NCI-H460 (cell line): Measurements from ENCODE around the gene LDLRAD4. TPM values are rescaled to one million over a fixed set of nuclear protein-coding genes. Genes with fewer than 3 reads are reported as not detected.

Experiments used
- DNase-seq: peaks from one replicate; pipeline ENCODE4 v3.0.0-alpha.2; 2016; ENCODE audit warnings: low read depth; ENCODE audit errors: extremely low read depth
- total RNA-seq: library from RNA; depleted of rRNA; stranded (reverse); fragments of >200 nt; shearing (Covaris generic); gene quantifications from 2 replicates; pipeline ENCODE4 v1.2.3, GENCODE V29; 2014

The LDLRAD4 gene
- total RNA-seq, 1 experiment from 2014 or later, result not detected

DNA sequence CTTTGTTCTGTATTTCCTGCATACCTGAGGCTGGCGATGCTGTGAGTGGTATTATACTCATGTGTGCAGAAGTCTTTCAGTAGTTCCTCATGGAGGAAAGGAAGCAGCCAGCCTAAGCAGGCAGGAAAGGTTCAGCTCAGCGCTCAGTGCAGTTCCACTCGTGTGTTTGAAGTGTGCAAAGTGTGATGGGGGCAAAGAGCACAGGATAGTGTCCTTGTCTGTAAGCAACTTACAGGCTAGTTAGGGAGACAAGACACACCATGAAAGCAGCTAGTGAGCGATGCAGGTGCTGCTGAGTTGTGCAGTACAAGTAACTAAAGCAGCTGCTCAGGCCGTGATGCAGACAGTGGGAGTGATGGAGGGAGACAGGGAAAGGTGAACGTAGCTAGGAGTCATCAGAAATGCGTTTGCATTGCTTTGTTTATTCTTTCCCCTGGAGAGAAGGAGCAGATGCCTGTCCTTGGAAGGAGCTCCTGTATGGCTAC lies 146.2 kb downstream of the LDLRAD4 start:
- no peak for DNase-seq

DNA sequence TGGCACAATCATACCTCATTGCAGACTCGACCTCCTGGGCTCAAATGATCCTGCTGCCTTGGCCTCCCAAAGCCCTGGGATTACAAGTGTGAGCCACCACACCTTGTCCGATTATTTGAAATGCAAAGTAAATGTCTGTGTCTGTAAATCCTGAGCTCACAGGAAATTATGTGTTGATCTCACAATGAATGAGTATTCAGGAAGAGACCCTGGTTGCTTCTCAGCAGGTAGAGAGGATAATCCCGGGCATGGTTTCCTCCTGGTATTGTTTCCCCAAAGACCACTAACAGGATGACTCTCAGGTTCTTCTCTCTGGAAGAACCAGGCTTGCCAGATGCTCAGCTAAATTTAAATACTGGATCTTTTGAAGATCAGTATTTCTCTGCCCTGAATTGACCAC lies 147.6 kb downstream of the LDLRAD4 start:
- no peak for DNase-seq

DNA sequence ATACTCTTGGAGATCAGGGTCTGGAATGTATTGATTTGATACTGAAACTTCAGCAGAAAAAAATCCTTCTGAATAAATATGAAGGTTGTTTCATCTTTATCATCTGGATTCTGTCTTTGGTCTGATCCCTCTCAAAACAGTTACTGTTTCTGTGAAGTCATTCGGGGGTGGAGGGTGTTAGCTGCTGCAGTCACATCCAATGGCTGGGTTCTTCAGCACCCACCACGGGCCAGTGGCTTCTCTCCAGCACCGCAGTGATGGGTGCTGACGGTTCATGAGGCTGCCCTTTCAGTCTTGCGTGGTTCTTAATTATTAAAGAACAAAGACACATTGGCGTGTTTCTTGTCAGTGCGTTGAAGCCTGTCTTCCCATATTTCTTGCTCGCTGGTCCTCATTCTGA lies 148.0 kb downstream of the LDLRAD4 start:
- no peak for DNase-seq

DNA sequence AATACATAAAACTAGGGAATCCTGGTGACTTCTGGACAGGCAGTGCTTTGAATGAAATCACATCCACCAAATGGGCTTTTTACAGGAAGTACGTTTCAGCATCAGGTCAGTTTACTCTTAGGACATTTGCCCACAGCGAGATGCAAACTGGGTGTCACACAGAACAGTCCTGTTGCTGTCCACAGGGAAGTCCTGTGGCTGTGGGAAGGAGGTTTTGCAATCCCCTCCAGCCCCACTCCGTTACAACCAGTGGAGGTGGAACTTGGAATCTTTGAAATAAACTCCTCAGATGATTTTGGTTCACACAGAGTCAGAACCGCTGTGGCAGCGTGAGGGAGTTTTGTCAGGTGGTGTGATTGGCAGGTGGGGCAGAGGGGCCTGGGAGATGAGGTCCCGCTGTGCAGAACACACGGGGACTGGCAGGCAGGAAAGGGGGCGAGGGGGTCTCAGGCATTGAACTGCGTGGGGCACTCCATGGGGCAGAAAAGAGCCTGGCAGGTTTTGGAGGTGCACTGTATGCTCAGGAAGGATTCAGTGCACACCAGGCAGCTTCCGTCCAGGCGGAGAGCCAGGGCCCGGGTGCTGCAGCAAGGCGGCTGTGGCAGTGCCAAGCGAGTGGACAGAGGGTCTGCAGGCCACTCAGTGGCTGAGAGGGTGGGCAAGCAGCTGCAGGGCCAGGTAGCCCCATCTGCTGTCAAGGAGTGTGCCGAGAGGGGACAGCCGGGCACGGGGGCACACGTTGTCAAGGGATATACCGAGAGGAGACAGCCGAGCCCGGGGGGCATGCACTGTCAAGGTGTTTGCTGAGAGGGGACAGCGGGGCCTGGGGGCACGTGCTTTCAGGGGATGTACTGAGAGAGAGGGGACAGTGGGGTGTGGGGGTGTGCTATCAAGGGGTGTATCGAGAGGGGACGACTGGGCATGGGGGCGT lies 148.7 kb downstream of the LDLRAD4 start:
- DNase-seq, result no peak

DNA sequence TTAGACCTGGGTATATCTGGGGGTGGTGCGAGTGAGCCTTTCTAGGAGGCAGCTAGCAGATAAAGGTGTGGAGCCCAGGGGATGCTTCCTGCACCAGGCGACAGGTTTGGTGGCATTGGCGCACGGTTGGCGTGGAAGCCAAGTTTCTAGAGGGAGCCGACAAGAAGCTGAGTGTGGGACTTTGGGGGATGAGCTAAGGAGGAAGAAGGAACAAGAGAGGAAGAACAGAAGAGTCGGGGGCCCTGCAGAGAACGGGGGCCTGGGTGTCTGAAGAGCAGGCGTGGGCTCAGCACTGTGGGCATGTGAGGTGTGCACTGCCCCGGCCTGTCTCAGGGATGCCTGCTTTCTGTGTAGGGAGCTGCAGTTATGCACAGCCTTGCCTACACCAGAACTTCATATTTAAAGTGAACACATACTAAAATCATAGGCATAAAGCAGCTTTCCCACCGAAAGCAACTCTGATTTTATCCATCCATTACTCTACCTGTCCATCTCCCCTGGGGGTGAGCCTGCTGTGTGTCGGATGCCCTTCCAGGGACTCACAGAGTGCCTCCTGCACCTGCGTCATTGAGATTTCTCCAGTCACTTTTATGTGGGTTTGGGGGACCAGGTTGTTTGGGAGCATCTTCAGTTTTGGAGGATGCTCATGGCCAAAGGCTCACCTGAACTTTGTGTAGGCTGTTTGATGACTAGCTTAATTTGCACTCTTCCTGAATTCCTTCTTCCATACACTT lies 149.7 kb downstream of the LDLRAD4 start:
- DNase-seq, result no peak

DNA sequence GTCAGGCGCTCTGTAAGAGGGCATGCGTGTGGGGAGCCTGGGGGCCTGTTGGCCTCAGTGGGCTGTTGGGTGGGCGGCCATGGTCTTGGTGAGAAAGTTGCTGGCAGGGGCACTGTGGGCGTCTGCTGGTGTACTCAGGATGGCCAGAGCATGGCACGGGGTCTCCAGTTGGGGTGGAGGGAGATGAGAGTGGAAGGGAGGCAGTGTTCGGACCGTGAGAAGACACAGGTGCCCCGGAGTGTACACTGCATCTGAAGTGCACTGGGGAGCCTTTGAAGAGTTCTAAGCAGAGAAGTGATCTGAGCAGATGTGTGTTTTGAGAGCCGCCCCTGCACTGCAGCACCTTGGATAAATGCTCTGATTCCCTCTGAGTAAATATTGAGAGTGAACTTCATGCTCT lies 150.8 kb downstream of the LDLRAD4 start:
- no peak for DNase-seq

DNA sequence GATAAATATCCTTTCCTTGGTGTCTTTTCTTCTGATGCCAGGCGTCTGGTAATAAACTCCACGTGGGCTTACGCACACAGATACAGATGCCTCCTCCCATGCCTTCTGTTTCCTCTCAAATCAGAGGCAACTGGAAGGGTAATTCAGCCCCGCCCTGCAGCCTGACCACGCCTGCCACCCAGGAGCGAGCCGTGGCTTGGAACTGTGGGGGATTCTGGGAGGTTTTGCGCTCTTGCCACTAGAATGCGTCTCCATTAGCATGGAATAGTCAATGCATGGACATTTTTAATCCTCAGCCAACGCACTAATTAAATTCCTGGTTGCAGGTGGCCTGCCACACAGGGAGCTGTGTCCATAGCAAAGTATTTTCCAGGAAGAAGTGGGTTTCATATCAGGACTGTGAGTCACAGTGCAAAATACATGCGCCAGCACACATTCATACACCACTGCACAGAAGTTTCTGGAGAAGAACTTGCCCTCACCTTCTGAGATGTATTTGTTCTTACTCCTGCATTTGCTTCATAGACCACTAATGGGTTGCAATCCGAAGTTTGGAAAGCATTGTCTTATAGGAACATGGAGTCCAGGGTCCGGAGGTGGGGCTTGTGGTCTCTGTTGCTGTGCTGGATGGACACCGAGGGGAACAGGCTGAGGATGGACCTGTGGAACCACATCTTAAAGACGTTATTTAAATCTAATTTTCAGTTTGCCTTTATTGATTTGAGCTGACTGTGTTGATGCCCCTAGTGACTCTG lies 151.4 kb downstream of the LDLRAD4 start:
- no peak for DNase-seq

DNA sequence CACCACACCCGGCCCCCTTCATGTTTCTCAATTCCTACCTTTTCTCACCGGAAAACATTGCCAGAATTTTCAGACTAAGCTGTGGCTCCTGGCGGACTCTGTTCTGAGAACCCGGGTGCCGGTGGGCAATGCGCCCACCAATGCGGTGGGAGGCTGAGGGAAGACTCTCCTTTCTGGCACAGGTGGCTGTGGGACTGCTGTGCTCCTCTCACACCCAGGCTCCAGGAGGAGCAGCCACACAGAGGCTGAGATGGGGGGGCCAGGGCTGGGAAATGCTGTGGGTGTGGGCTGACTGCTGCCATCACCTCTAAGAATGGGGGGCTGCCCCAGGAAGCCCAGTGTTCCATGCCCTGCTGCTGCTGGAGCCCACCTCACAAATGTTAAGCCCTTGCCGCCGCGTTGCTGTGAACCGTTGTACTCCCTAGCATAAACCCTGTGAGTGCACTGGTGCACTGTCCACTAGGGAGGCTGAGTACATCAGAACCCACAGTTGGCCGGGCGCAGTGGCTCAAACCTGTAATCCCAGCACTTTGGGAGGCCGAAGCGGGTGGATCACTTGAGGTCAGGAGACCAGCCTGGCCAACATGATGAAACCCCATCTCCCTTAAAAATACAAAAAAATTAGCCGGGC lies 152.6 kb downstream of the LDLRAD4 start:
- no peak for DNase-seq

DNA sequence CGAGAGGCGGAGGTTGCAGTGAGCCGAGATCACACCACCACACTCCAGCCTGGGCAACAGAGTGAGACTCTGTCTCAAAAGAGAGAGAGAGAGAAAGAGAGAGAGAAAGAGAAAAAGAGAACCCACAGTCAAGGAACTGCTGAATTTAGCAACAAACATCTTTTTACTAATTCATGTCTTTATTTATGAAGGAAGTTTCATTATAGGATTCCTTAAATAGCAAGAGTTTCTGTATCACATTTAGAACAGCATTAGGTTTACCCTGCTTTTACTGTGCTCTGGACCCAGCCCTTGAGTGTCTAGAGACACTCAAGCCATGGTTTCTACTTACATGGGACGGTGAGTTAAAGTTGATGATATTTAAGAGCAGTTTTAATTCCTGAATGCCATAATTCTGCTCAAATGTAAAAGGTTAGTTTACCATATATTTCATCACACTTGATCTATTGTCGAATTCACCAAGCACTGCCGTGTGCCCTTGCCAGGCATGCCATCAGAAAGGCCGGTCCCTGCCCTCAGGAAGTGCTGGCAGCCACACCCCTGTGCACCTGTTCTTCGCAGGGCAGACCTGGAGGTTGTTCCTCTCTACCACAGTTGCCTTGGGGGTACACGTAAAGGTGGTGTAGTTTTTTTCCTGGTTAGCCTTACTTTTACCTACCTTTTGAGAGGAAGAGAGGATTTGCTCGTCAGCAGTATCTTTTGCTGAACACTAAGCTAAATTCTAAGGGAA lies 153.3 kb downstream of the LDLRAD4 start:
- DNase-seq, result no peak

DNA sequence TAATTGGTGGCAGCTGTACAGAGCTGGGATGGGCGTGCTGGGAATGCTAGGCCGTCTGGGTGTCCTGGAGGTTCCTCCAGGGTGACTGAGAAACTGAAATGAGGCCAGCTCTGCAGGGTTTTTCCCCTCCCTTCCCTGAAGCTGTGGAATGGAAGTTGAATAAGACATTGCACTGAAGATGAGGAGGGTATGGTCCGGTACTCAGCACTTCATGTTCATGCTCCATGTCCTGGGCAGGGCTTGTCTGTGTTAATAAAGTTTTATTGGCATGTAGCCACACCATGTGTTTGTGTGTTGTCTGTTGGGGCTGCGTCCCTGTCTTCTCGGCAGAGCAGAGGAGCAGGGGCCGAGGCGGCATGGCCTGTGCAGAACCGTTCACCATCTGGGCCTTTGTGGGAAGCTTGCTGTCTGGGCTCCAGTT lies 154.0 kb downstream of the LDLRAD4 start:
- DNase-seq, result no peak

DNA sequence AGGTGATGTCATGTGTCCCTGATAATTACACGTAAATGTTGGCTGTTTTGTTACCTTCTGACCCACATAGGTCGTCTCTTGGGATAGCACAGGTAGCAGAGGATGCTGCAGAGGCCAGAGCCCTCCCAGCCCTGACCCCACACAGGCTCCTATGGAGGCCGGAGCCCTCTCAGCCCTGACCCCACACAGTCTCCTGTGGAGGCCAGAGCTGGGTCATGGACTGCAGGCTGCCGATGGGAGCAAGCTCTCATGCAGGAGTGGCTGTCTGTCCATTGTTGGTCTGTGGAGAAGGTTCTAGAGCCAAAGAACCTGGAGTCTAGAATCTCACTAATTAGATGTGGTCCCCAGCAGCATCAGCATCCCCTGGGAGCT lies 155.5 kb downstream of the LDLRAD4 start:
- DNase-seq, result no peak

DNA sequence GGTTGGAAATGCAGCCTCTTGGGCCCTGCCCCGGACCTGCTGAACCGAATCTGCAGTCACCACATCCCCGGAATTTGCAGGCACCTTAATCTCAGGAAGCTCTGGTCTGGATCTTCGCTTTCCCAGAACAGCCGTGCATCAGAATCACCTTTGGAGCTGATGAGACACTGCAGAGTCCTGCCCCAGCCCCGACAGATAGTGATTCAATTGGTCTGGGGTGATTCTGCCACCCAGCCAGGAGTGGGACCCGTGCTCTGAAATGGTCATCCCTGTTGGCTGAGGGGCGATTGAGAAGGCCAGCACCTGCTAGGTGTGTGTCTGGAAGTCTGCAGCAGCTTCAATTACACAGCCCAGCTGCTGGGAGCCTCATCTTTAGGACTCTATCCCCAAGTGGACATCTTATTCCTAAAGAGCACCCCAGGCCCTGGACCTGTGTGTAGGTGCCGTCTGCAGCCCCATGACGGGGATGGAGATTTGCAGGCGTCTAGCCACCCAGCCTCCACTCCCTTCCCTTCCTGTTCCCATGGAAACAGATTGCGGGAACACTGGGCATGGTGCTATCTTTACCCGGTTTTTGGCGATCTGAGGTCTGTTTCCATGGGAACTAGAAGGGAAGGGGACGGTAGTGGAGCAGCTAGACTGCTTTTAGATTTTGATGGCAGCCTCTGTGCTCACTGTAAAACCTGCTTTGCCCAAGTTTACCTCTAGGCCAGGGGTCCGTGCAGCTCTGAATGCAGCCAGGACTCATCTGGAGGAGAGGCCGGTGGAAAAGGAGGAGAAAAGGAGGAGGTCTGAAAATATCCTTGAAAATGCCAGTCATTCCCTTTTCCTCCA lies 156.1 kb downstream of the LDLRAD4 start:
- no peak for DNase-seq

DNA sequence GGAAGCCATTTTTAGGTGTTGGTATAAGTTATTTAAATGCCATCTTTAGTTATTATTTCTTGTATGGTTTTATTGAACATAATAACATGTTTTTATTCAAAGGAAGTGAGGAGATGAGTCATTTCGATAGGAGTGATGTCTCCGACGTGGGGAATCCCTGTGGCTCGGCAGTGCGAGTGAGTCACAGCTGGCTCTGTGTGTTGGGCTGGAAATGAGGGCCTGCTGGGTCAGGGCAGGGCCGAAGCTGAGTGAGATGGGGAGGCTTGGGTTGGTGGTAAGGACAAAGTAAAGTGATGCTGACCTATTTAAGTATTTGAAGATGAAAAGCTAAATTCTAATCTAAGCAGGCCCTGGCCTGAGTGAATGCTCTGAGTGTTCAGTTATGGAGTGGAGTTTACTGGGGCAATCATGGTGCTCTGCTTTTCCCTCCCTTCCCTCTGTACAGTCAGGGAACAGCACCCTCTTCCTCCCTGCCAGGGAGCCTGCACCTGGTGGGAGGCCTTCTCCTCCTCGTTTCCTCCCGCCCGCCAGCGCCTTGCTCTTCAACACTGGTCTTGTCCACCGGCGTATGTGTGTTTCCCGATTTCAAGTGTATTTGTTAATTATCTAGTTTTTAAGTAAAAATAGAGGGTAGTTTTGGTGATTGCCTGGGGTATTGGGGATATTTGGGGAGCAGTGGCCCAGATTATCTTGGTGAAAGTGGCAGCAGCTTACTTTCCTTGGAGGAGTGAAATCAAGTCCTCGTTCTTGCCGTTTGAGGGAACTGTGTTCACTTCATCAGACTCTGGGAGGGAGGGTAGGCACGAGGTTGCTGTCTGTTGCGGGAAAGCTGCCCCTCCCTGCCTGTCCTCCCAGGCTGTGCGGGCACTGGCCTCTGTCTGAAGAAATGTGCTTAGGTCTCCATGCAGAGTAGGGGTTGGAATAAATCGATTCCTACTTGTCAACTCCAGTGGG lies 157.0 kb downstream of the LDLRAD4 start:
- peak; percentile 11 for DNase-seq

DNA sequence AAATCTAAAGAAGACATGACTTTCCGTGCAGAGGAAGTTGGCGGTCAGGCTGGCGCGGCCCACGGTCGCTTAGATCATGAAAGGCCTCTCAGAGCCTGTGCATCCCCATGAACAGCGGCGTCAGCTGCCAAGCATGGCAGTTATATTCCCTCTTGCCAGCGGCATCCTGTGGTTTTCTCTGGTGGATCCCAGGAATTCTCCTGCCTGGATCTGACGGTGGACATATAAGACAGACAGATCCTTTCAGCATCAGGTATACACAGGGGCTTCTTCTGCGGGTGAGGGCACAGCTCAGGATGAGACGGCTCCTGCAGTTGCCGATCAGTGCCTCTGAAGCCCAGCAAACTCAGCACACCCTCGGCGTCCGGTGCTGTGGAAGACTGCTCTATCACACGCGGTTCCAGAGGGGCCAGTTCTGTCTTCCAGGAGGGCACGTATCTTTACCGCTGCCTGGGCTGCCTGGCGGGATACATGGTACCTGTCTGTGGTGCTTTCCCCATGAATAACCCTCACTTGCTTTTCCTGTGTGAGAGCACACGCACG lies 157.8 kb downstream of the LDLRAD4 start:
- no peak for DNase-seq

DNA sequence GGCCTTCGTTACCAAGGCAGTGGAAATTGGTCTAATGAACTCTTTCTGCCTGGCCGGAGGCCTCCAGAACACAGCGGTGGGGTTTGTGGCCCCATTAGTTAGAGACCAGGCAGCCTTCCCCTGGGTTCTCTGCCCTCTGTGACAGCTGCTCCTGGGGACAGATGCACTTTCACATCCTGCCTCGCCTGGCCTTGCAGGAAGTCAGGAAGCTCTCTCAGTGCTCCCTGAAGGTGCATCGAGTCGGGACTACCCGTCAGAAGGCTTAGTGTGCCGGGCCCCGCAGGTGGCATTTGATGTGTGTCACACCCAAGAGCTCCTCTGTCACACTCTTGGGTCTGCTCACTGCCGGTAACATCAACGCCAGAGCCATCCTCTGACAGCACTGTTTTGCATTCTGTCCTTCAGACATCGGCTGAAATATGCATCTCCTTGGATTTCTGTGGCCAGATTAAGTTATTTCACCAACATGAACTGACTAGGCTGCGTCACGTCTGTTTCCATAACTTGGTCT lies 158.3 kb downstream of the LDLRAD4 start:
- no peak for DNase-seq

DNA sequence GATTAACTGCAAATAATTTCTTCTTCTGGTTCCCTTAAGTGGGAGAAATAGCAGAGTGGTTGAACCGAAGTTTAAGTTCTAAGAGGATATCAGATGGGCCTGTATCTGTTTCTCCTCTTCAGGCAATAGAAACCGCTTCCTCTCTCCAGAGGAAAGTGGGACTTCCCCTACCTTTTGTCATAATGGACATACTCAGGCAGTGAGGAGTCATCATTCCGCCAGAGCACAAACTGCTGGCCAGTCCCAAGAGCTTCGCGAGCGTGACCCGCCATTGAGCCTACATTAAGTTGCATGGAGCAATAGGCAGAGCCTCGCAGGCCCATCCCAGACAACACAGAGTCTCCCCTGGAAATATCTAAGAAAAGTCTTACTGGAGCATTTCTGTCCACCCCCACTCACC lies 158.9 kb downstream of the LDLRAD4 start:
- DNase-seq, result no peak

DNA sequence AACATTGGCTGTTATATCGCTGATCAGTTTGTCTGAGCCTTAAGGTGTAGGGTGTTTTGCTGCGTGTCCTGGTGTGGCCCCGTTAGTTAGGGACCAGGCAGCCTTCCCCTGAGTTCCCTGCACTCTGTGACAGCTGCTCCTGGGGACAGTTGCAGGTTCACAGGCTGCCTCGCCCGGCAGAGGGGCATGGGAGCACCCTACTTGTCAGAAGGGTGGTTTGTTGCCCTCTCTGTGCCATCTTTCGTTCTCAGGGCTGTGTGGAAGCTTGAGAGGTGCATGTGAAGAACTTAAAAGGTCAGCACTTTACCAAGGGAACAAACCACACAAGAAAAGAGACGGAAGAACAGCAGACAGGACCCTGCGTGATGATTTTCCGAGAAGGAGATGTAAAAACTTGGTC lies 159.6 kb downstream of the LDLRAD4 start:
- no peak for DNase-seq
